OCI-LY3 (cell line): ENCODE results near the gene PGAP6.
"Not testable (repeated sequence)": the region's sequence is repeated elsewhere in the genome, so short reads cannot be mapped to it uniquely, and the experiment has no call there.

Source experiments
- EZH2phosphoT487 ChIP-seq: fragments of 200-600 bp; shearing (Covaris generic); IDR thresholded peaks from 2 replicates; pipeline ENCODE4 v1.6.1; 2018; ENCODE audit warnings: antibody characterized with exemption, mixed run types, low read depth
- TF ChIP-seq, protein P1 (sequence below): fragments of 200-600, 300-600 bp; sonication (generic); IDR thresholded peaks from 2 replicates; pipeline ENCODE4 v1.5.1; 2014; ENCODE audit warnings: antibody characterized with exemption, low read length, low read depth

- TF ChIP-seq, protein P1, sequence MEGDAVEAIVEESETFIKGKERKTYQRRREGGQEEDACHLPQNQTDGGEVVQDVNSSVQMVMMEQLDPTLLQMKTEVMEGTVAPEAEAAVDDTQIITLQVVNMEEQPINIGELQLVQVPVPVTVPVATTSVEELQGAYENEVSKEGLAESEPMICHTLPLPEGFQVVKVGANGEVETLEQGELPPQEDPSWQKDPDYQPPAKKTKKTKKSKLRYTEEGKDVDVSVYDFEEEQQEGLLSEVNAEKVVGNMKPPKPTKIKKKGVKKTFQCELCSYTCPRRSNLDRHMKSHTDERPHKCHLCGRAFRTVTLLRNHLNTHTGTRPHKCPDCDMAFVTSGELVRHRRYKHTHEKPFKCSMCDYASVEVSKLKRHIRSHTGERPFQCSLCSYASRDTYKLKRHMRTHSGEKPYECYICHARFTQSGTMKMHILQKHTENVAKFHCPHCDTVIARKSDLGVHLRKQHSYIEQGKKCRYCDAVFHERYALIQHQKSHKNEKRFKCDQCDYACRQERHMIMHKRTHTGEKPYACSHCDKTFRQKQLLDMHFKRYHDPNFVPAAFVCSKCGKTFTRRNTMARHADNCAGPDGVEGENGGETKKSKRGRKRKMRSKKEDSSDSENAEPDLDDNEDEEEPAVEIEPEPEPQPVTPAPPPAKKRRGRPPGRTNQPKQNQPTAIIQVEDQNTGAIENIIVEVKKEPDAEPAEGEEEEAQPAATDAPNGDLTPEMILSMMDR: not testable (repeated sequence)
- TF ChIP-seq EZH2phosphoT487: not testable (repeated sequence)
Observed at GRCh38 chr16:415170-415498, 33.4 kb upstream of the PGAP6 start.
